Stomach (tissue), 4 donors: ENCODE measurements around the gene CSNK2B.

Experiments
- POLR2A ChIP-seq, 4 donors: fragments of 450-650 bp; IDR thresholded peaks; one replicate each; pipeline ENCODE4 v1.6.1; 2016; ENCODE audit warnings: antibody characterized with exemption in 4 of 4, control low read depth in 2 of 4, mild to moderate bottlenecking in 1 of 4, moderate library complexity in 1 of 4
- TF ChIP-seq, protein P1 (sequence below), 7 experiments: fragments of 450-650 bp in 4 of 7; fragments of 200-600 bp in 3 of 7; sonication (generic) in 3 of 7; IDR thresholded peaks; one replicate each; pipeline ENCODE4 v1.5.1; 2016 to 2019; ENCODE audit warnings: antibody characterized with exemption in 7 of 7, control low read depth in 2 of 7, mild to moderate bottlenecking in 1 of 7

DNA sequence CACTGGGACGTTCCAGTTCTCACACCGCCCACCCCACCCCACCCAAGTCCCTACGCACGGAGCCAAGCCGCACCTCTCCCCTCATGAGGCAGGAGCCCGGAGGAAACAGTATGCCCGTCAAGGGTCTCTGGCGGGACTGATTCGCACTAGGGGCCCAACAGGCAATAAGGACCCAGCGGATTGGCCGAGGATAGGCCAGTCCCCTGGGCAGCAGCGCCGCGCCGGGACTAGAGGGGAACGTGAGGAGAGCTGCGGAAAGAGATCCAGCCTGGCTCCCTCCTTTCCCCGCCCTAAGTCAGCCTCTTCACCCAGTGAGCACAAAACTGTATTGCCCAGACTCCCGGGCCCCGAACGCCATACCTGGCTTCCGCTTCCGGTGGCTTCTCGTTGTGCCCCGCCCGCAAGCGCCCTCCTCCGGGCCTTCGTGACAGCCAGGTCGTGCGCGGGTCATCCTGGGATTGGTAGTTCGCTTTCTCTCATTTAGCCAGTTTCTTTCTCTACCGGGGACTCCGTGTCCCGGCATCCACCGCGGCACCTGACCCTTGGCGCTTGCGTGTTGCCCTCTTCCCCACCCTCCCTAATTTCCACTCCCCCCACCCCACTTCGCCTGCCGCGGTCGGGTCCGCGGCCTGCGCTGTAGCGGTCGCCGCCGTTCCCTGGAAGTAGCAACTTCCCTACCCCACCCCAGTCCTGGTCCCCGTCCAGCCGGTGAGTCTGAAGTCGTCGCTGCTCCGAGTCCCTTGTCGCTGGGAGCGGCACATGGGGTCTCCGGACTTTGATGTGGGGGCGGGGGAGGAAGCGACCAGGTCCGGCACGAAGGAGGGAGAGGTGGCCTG lies at the start of gene CSNK2B:
- TF ChIP-seq POLR2A (IDR thresholded peaks at IDR 0.05): no peak
- TF ChIP-seq, protein P1, sequence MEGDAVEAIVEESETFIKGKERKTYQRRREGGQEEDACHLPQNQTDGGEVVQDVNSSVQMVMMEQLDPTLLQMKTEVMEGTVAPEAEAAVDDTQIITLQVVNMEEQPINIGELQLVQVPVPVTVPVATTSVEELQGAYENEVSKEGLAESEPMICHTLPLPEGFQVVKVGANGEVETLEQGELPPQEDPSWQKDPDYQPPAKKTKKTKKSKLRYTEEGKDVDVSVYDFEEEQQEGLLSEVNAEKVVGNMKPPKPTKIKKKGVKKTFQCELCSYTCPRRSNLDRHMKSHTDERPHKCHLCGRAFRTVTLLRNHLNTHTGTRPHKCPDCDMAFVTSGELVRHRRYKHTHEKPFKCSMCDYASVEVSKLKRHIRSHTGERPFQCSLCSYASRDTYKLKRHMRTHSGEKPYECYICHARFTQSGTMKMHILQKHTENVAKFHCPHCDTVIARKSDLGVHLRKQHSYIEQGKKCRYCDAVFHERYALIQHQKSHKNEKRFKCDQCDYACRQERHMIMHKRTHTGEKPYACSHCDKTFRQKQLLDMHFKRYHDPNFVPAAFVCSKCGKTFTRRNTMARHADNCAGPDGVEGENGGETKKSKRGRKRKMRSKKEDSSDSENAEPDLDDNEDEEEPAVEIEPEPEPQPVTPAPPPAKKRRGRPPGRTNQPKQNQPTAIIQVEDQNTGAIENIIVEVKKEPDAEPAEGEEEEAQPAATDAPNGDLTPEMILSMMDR (IDR thresholded peaks at IDR 0.05): peak in 1 of 7 experiments; percentile 25
